RWPE2 (cell line): ENCODE data around the gene BIK.
A peak's percentile ranks its signal among the peaks of the same experiment; 100 is the strongest.

Source experiments
- ATAC-seq: fragments of 200-7000 bp; cut with Tn5 transposase; 3 replicates; pipeline ENCODE4 v1.9.1; 2021; ENCODE audit warnings: low read depth
- DNase-seq: peaks from one replicate; pipeline ENCODE4 v3.0.0-alpha.2; 2020; ENCODE audit warnings: low spot score
- H3K27ac ChIP-seq: fragments of 450-650 bp; 2 replicates; pipeline ENCODE4 v1.5.1; 2017; ENCODE audit warnings: mild to moderate bottlenecking; ENCODE audit not compliant: poor library complexity, severe bottlenecking
- H3K27me3 ChIP-seq: fragments of 250-450 bp; sonication (Bioruptor Pico); 2 replicates; pipeline ENCODE4 v1.5.1; 2021; ENCODE audit warnings: mild to moderate bottlenecking, moderate library complexity; ENCODE audit not compliant: insufficient read depth, poor library complexity, severe bottlenecking
- H3K36me3 ChIP-seq: fragments of 250-450 bp; sonication (Bioruptor Pico); 2 replicates; pipeline ENCODE4 v1.5.1; 2020; ENCODE audit warnings: low read depth, mild to moderate bottlenecking, moderate library complexity
- H3K4me1 ChIP-seq: fragments of 250-450 bp; sonication (Bioruptor Pico); 2 replicates; pipeline ENCODE4 v1.5.1; 2021; ENCODE audit warnings: mild to moderate bottlenecking, moderate library complexity; ENCODE audit not compliant: insufficient read depth, poor library complexity, severe bottlenecking
- H3K4me3 ChIP-seq: fragments of 250-450 bp; sonication (Bioruptor Pico); 2 replicates; pipeline ENCODE4 v1.5.1; 2021; ENCODE audit warnings: mild to moderate bottlenecking, moderate library complexity; ENCODE audit not compliant: severe bottlenecking
- H3K9me3 ChIP-seq: fragments of 250-450 bp; sonication (Bioruptor Pico); 2 replicates; pipeline ENCODE4 v1.5.1; 2021; ENCODE audit warnings: mild to moderate bottlenecking, moderate library complexity; ENCODE audit not compliant: severe bottlenecking
- CTCF ChIP-seq: fragments of 450-650 bp; IDR thresholded peaks from one replicate; pipeline ENCODE4 v1.5.1; 2017; ENCODE audit warnings: mild to moderate bottlenecking, moderate library complexity; ENCODE audit not compliant: poor library complexity, severe bottlenecking

Gene BIK

DNA sequence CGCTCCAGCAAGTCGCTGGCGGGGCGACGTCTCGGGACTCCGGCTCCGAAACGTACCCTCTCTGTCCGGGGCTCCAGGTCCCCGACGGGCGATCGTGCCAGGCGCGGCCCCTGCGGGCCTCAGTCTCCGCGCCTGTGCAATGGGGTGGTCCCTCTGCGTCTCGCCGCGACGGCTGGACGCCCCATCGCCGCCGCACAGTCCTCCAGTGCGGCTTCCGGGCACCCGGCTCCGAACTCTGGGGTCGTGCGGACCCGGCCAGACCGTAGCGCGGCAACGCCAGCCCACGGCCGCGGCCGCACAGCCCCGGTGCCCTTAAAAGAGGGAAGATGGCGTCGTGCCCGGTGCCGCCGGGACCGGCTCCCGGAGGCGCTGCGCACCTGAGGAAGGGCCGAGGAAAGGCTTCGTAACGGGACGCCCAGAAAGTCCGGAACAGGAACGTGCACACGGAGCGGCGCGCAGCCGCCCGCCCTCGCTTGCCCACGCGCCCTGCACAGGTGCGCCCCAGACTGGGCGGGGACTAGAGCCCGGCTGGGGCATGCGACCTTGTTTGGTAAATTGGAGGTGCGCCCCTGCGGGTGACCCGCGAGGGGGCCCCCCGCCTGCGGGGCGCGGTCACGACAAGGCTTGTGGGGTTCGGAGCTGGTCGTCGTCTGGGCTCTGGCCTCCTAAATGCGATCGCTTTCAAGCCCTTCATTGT lies 525 bp downstream of the BIK start:
- DNase-seq (no peak), ATAC-seq (peak; percentile 63)
- Histone ChIP-seq H3K4me3 (peak overlapping the region; percentile 52), H3K36me3 (no peaks in the 10 kb centered on the region), H3K9me3 (no peaks in the 10 kb centered on the region), H3K27me3 (peaks cover 11% of the 10 kb centered on the region), H3K27ac (no peak overlapping the region), H3K4me1 (no peaks in the 10 kb centered on the region)
- TF ChIP-seq CTCF, result no peak

DNA sequence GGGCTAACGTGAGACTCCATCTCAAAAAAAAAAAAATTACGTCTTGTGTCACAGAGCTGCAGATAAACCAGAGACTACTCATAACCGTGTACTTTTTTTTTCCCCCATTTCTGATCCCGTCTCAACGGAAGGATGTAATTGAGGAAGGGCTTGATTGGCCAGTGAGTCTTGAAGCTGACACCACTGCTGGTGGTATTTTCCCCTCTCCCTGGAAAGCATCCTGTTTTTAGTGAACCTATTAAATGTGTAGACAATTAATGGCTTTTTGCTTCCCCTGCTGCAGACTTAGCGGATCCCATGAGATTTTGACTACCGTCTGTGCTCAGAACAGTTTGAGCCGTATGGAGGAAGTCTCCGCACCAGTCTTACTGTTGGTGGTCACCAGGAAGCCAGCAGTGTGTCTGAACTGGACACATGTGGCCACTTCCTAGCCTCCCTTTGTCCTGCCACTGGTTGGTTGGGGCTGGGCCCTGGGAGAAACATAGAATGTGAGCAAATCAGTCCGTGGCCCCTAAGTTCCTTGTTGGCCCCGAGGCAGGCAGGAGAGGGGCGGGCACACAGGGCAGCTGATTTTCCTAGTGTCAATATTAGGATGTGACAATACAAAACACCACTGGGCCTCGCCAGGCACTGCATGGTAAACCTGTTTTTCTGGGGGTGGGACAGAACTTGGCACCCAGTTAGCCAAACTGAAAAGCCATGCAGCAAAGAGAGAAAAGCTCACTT lies 3.1 kb downstream of the BIK start:
- Histone ChIP-seq H3K36me3 (no peaks in the 10 kb centered on the region), H3K4me3 (no peak overlapping the region), H3K9me3 (no peaks in the 10 kb centered on the region), H3K27me3 (peaks cover 11% of the 10 kb centered on the region), H3K27ac (no peak overlapping the region), H3K4me1 (no peaks in the 10 kb centered on the region)
- TF ChIP-seq CTCF, result no peak
- ATAC-seq (no peak), DNase-seq (no peak)

- DNase-seq (no peak), ATAC-seq (no peak)
- Histone ChIP-seq H3K4me1 (no peaks in the 10 kb centered on the region), H3K9me3 (no peaks in the 10 kb centered on the region), H3K36me3 (no peaks in the 10 kb centered on the region), H3K27me3 (peaks cover 10% of the 10 kb centered on the region), H3K27ac (no peak overlapping the region), H3K4me3 (no peak overlapping the region)
- no peak for TF ChIP-seq CTCF
Measured at GRCh38 chr22:43114958-43115357, 4.4 kb downstream of the BIK start.

DNA sequence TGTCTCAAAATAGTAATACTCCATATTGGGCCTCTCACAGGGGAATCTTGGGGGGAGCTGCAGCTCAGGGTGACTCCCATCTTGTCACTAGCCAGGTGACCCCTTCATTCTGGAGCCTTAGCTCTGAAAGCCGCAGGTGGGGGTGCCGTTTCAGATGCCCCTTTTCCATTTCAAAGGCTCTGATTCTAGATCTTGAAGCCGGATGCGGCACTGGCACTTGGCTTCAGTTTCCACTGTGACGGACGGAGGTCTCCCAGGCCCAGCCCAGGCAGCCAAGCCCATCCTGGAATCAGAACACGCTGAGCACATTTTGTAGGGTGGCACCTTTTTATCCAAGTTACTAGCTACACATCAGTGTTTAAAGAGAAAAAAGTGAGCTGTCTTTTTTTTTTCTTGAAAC lies 6.4 kb downstream of the BIK start:
- Histone ChIP-seq H3K4me3 (no peak overlapping the region), H3K27ac (no peak overlapping the region), H3K36me3 (no peaks in the 10 kb centered on the region), H3K4me1 (no peaks in the 10 kb centered on the region), H3K27me3 (no peaks in the 10 kb centered on the region), H3K9me3 (no peaks in the 10 kb centered on the region)
- TF ChIP-seq CTCF, result no peak
- no peak for ATAC-seq
- no peak for DNase-seq
